NT2/D1 (cell line): ENCODE data around the gene PAQR8.

Source experiments
- SUZ12 ChIP-seq: IDR thresholded peaks from 2 replicates; pipeline ENCODE4 v1.6.1; 2011; ENCODE audit not compliant: insufficient read length, insufficient read depth; ENCODE audit errors: extremely low read depth
- YY1 ChIP-seq: IDR thresholded peaks from 2 replicates; pipeline ENCODE4 v1.6.1; 2011; ENCODE audit not compliant: insufficient read length, insufficient read depth
- ZNF274 ChIP-seq: IDR thresholded peaks from 2 replicates; pipeline ENCODE4 v1.6.1; 2011; ENCODE audit warnings: mild to moderate bottlenecking, low read depth, low read length

GRCh38 chr6:52351879-52352238 lies 10.1 kb upstream of the PAQR8 start:
- no peak for TF ChIP-seq YY1
- TF ChIP-seq ZNF274 = no peak
- no peak for TF ChIP-seq SUZ12
